ENCODE data around the gene SCYGR7.

The SCYGR7 gene

DNA sequence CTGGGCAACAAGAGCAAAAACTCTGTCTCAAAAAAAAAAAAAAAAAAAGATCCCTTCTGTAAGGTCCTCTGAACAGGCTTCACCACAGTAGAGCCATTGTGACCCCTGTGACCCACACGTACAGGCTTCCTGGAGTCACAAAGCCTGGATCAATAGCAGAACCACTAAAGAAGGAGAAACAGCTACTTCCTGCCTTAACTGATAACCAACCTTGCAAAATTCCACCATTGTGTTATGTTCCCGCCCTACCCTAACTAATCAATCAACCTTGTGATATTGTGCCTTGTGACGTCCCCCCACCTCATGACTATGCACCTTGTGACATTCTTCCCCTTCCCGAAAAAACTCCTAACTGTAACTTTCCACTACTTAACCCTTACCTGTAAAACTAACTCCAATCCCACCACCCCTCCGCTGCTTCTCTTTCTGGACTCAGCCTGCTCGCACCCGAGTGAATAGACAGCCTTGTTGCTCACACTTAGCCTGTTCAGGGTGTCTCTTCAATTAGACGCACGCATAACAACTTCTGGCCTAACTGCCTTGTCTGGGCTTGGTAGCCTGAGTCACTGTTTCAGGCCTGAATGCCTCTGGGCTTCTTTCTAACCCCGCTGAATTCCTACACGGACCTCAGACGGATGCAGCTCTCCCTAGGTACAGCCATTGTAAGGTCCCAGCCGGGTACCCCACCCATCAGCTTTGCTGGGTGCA is 31.4 kb downstream of the SCYGR7 start:
- no peak for DNase-seq

DNA sequence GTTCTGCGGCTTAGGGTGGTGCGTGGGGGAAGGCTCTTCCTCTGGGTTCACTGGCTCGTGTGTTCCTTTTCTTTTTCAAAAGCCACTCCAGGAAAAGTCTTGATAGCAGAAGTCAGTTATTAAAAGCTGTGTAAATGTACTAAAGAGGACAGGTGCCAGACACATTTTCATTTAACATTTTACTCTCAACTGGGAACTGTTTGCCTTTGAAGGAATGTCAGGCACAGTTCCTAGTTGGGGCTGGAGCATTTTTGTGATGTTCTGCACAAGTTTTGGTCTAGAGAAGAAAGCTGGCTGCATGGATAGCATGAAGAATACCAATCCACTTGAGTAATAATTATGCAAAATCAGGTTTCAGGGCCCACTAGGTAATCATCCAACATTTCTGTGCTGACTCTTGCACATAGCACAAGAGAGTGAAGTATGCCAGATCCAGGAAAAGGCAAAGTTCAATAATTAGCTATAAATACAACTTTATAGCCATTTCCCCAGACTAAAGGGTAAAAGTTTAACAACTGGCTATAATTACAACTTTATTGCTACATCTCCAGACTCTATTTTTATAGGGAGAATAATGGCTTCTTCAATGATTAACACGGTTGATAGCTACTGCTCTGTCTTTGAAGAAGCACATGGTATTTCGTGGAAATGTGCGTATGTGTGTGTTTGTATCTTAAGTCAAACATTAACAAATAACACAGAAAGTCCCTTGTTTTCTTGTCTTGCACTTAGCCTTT is 33.8 kb downstream of the SCYGR7 start:
- DNase-seq = no peak

GRCh38 chr2:227765788-227766372 is 37.7 kb downstream of the SCYGR7 start:
- no peak for DNase-seq

DNA sequence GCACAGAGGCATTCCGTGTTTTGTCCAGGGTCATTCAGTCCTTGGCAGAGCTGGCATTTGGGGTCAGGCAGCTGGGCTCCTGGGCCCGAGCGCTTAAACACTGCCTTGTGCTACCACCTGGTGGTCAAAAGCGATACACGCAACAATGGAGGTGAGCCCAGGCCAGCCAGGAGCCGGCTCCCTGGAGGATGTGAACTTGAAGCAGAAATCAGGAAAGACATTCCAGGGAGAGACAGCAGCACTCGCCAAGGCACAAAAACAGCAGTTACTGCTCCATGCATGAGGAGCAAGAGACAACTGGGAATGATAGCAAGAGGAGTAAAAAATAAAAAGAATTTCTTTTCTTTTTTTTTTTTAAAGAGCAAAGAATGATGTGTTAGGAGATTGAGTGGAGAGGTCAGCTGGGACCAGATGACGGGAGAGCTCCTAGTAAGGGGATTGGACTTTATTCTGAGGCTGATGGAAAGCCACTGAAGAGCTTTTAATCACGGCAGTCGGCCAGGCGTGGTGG is 38.3 kb downstream of the SCYGR7 start:
- peak; percentile 7 to 17 for DNase-seq

GRCh38 chr2:227767830-227768229 is 39.7 kb downstream of the SCYGR7 start:
- DNase-seq = no peak

DNA sequence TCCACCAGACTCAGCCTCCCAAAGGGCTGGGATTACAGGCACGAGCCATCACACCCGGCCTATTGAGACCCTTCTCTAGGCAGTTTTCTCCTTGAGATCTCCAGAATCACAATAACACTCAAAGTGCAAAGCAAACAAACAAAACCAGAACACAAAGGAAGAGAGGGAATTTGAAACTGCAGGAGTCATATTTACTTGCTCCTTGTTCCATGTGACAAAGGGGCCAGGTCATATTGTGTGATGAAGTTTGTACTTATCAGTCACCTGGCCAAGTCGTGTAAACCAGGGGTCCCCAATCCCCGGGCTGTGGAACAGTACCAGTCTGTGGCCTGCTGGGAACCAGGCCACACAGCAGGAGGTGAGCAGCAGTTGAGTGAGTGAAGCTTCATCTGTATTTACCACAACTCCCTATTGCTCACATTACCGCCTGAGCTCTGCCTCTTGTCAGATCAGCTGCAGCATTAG is 44.1 kb downstream of the SCYGR7 start:
- no peak for DNase-seq

DNA sequence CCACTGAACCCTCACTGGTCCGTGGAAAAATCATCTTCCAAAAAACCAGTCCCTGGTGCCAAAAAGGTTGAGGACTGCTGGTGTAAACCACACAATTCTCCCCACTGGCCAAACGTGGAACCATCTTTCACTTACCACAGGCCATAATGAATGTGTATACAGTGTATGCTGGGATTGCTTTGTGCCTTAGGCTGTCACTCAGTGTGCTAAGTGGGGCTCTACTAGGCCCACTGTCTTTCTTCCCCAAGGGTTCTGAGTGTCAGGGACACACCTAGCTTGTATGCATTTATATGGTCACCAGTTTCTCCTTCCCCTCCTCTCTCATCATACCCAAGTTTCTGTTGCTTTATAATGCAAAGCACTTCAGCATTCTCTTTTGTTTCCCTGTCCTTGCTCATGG is 44.8 kb downstream of the SCYGR7 start:
- no peak for DNase-seq

- DNase-seq = no peak
Measured at GRCh38 chr2:227774011-227774624, 46.0 kb downstream of the SCYGR7 start.

GRCh38 chr2:227774895-227775842 is 47.0 kb downstream of the SCYGR7 start:
- no peak for DNase-seq
